Activated CD4-positive, alpha-beta T cell treated with anti-CD3 and anti-CD28 coated beads for 36 hours (primary cell): ENCODE measurements around the gene PCDHGA1. TPM values are rescaled to one million over a fixed set of nuclear protein-coding genes. Genes with fewer than 3 reads are reported as not detected.
"Not testable (repeated sequence)": the region's sequence is repeated elsewhere in the genome, so short reads cannot be mapped to it uniquely, and the experiment has no call there.

Experiments used
- ATAC-seq: fragments of 200-7000 bp; cut with Tn5 transposase; one replicate; pipeline ENCODE4 v1.10.0; 2021; ENCODE audit warnings: mild to moderate bottlenecking, moderate library complexity
- CTCF ChIA-PET: fragments of 350-600 bp; sonication (Branson Sonifier 250); formaldehyde crosslinking; loops from one replicate; lab custom pipeline; 2021; ENCODE audit warnings: antibody characterized with exemption; lab: Charles Lee
- POLR2A ChIA-PET: fragments of 350-600 bp; sonication (Branson Sonifier 250); formaldehyde crosslinking; loops from one replicate; lab custom pipeline; 2021; ENCODE audit warnings: antibody characterized with exemption, inconsistent platforms; lab: Charles Lee
- DNase-seq: peaks from one replicate; pipeline ENCODE4 v3.0.0-alpha.2; 2020
- H3K27ac Mint-ChIP-seq: one replicate; pipeline ENCODE4 v1.8.0; 2021; ENCODE audit warnings: mixed read lengths
- H3K27me3 Mint-ChIP-seq: one replicate; pipeline ENCODE4 v1.8.0; 2021; ENCODE audit warnings: mixed read lengths
- H3K36me3 Mint-ChIP-seq: one replicate; pipeline ENCODE4 v1.8.0; 2021; ENCODE audit warnings: low read depth, mixed read lengths
- H3K4me1 Mint-ChIP-seq: one replicate; pipeline ENCODE4 v1.8.0; 2021; ENCODE audit warnings: mixed read lengths
- H3K4me3 Mint-ChIP-seq: one replicate; pipeline ENCODE4 v1.8.0; 2021; ENCODE audit warnings: mild to moderate bottlenecking, moderate library complexity, mixed read lengths
- H3K9me3 Mint-ChIP-seq: one replicate; pipeline ENCODE4 v1.8.0; 2021; ENCODE audit warnings: low read depth, mixed read lengths
- intact Hi-C, 2 experiments: fragments of 100-400 bp; cut with DNase I in 1 of 2; cut with micrococcal nuclease in 1 of 2; formaldehyde crosslinking; loops; one replicate each; pipeline versions ENCODE4 v1.14.2 to v1.15.1; 2022 to 2024; cut with DNase I, micrococcal nuclease
- total RNA-seq, 2 experiments: library from RNA; stranded (reverse); gene quantifications; one replicate each; pipeline ENCODE4 v1.2.3, GENCODE V29; 2021

The PCDHGA1 gene
- total RNA-seq, 2 experiments from 2014 or later, result 0.05 TPM; not detected in 1

DNA sequence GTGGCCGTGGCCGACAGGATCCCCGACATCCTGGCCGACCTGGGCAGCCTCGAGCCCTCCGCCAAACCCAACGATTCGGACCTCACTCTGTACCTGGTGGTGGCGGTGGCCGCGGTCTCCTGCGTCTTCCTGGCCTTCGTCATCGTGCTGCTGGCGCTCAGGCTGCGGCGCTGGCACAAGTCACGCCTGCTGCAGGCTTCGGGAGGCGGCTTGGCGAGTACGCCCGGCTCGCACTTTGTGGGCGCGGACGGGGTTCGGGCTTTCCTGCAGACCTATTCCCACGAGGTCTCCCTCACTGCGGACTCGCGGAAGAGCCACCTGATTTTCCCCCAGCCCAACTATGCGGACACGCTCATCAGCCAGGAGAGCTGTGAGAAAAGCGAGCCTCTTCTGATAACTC lies 15.7 kb downstream of the PCDHGA1 start:
- CTCF ChIA-PET, result interaction anchor here (0.6 kb wide), 1 partner anchor 221 kb away, joined by 4 read pairs; no protein-coding TSS in a partner anchor
- H3K9me3 Mint-ChIP-seq, result peaks cover 31% of the 10 kb centered on the region
- intact Hi-C loops, result loop anchor here in 1 of 2 experiments (10.0 kb wide), 1 partner anchor 241 kb away; the partner anchor contains the start of gene PCDHB3
- H3K27ac Mint-ChIP-seq, ATAC-seq, POLR2A ChIA-PET, DNase-seq, H3K4me3 Mint-ChIP-seq, H3K4me1 Mint-ChIP-seq: not testable (repeated sequence)
- H3K36me3 Mint-ChIP-seq, result peaks cover 23% of the 10 kb centered on the region
- H3K27me3 Mint-ChIP-seq, result peaks cover 64% of the 10 kb centered on the region

DNA sequence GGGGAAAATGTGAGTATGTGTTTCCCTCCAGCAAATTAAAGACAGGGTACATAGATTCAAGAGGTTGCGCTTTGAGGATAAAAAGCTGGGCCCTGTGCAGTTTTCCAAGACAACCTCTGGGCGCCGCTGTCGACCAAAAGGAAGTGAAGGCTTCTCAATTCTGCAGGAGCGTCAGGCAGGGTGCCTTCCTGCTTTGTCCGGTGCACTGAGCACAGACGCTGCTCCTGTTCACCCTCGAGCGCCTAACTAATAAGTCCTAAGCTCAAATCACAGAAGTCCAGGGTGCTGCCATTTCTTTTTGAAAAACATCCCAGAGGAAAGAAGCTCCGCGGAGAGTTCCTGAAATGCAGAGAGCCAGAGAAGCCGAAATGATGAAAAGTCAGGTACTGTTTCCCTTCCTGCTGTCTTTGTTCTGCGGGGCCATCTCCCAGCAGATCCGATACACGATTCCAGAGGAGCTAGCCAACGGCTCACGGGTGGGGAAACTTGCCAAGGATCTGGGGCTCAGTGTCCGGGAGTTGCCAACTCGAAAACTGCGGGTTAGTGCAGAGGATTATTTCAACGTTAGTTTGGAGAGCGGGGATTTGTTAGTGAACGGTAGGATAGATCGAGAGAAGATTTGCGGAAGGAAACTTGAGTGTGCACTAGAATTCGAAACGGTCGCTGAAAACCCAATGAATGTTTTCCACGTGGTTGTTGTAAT lies 19.8 kb downstream of the PCDHGA1 start, which contains the start of gene PCDHGB1:
Gene PCDHGB1, plus strand, starts transcription at position 183 of the 703 bp plus-strand sequence. Its CDS starts 162 bp downstream, at position 345.
- peaks cover 17% of the 10 kb centered on the region for H3K36me3 Mint-ChIP-seq
- no peak within 1 kb of the TSS for H3K27ac Mint-ChIP-seq
- intact Hi-C loops, result loop anchor here (1.0 to 10.0 kb wide), 2 partner anchors 12 to 245 kb away; partner anchors contain the start of gene PCDHB3 (in 1 of the 2)
- peak; percentile 68 for DNase-seq
- ChIA-PET CTCF (interaction anchor here (0.7 to 1.6 kb wide), 6 partner anchors 12 to 208 kb away, joined by 3 to 6 read pairs (median 4); partner anchors contain the start of genes PCDHGA10, PCDHGA12, PCDHGA2 and PCDHGB3), POLR2A (no interaction called here)
- no peaks in the 10 kb centered on the region for H3K4me1 Mint-ChIP-seq
- peak; percentile 71 for ATAC-seq
- peak within 1 kb of the TSS; percentile 31 for H3K4me3 Mint-ChIP-seq
- peaks cover 20% of the 10 kb centered on the region for H3K9me3 Mint-ChIP-seq
- H3K27me3 Mint-ChIP-seq, result peaks cover 63% of the 10 kb centered on the region

DNA sequence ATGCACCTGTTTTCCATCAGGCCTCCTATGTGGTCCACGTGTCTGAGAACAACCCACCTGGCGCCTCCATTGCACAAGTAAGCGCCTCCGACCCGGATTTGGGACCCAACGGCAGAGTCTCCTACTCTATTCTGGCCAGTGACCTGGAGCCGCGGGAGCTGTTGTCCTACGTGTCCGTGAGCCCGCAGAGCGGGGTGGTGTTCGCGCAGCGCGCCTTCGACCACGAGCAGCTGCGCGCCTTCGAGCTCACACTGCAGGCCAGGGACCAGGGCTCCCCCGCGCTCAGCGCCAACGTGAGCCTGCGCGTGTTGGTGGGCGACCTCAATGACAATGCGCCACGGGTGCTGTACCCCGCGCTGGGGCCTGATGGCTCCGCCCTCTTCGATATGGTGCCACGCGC lies 21.3 kb downstream of the PCDHGA1 start:
- Mint-ChIP-seq H3K27ac (no peak overlapping the region), H3K9me3 (peaks cover 14% of the 10 kb centered on the region), H3K4me3 (no peak overlapping the region), H3K4me1 (no peaks in the 10 kb centered on the region), H3K27me3 (peaks cover 65% of the 10 kb centered on the region), H3K36me3 (peaks cover 8% of the 10 kb centered on the region)
- DNase-seq (no peak), ATAC-seq (no peak)
- ChIA-PET POLR2A (no interaction called here), CTCF (interaction anchor here (0.6 kb wide), 1 partner anchor 159 kb away, joined by 3 read pairs; the partner anchor contains the start of gene PCDHB10)
- intact Hi-C loops, result no loop called here

DNA sequence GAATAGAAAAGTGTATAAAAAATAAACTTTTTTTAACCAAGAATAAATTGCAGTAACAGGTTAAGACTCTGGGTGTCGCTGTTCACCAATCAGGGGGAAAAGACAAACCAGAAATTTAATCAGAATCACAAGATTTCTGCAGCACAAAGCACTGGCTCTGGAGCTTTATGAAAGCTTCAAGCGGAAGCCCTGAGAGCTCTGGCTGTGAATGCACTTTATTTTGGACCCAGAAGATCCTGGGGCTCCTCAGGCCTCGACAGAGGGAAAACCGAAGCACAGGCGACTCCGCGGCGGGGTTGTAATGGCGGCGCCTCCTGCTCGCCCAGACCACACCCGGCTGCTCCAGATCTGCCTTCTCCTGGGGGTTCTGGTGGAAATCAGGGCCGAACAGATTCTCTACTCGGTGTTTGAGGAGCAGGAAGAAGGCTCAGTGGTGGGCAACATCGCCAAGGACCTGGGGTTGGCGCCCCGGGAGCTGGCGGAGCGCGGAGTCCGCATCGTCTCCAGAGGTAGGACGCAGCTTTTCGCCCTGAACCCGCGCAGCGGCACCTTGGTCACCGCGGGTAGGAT lies 24.7 kb downstream of the PCDHGA1 start, which contains the start of gene PCDHGA4:
Gene PCDHGA4, plus strand, starts transcription at position 122 of the 570 bp plus-strand sequence. Its CDS starts 87 bp downstream, at position 209.
- Mint-ChIP-seq H3K27me3 (peaks cover 68% of the 10 kb centered on the region), H3K4me1 (peaks cover 2% of the 10 kb centered on the region), H3K9me3 (peaks cover 11% of the 10 kb centered on the region), H3K36me3 (peaks cover 9% of the 10 kb centered on the region), H3K4me3 (peak within 1 kb of the TSS; percentile 37), H3K27ac (no peak within 1 kb of the TSS)
- CTCF ChIA-PET, result interaction anchor here (0.8 to 2.0 kb wide), 11 partner anchors 9 to 203 kb away, joined by 3 to 8 read pairs (median 4); partner anchors contain the start of genes PCDHGA12, PCDHGA5, PCDHGB3 and TAF7
- intact Hi-C loops, result no loop called here
- ATAC-seq, result no peak
- no peak for DNase-seq
- POLR2A ChIA-PET, result no interaction called here

DNA sequence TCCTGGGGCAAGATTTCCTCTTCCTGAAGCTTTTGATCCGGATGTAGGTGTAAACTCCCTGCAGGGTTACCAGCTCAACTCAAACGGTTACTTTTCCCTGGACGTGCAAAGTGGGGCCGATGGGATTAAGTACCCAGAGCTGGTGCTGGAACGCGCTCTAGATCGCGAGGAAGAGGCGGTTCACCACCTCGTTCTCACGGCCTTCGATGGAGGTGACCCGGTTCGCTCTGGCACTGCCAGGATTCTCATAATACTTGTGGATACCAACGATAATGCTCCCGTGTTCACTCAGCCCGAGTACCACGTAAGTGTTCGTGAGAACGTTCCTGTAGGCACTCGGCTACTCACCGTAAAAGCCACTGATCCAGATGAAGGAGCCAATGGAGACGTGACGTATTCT lies 25.3 kb downstream of the PCDHGA1 start:
- H3K27ac Mint-ChIP-seq, result no peak overlapping the region
- peaks cover 70% of the 10 kb centered on the region for H3K27me3 Mint-ChIP-seq

DNA sequence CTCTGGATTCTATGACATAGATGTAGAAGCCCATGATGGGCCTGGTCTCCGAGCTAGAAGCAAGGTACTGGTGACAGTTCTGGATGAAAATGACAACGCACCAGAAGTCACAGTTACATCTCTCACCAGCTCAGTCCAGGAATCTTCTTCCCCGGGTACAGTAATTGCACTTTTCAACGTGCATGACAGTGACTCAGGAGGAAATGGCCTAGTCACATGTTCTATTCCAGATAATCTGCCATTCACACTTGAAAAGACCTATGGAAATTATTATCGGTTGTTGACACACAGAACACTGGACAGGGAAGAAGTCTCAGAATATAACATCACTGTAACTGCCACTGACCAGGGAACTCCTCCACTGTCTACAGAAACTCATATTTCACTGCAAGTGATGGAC lies 25.8 kb downstream of the PCDHGA1 start:
- Mint-ChIP-seq H3K4me1 (peaks cover 2% of the 10 kb centered on the region), H3K27ac (no peak overlapping the region), H3K9me3 (peaks cover 19% of the 10 kb centered on the region), H3K27me3 (peaks cover 70% of the 10 kb centered on the region), H3K4me3 (no peak overlapping the region), H3K36me3 (peaks cover 17% of the 10 kb centered on the region)
- ChIA-PET POLR2A (no interaction called here), CTCF (interaction anchor here (0.6 to 2.0 kb wide), 9 partner anchors 22 to 208 kb away, joined by 3 to 8 read pairs (median 5); partner anchors contain the start of genes PCDHGA12 and TAF7)
- no peak for ATAC-seq
- DNase-seq, result no peak
- intact Hi-C loops, result no loop called here

More for the DNA sequence above, 25.3 kb downstream of the PCDHGA1 start:
- ATAC-seq, result no peak
- H3K4me1 Mint-ChIP-seq, result peaks cover 2% of the 10 kb centered on the region
- POLR2A ChIA-PET, result no interaction called here
- H3K9me3 Mint-ChIP-seq, result peaks cover 17% of the 10 kb centered on the region
- CTCF ChIA-PET, result interaction anchor here (0.8 to 2.0 kb wide), 10 partner anchors 8 to 209 kb away, joined by 3 to 8 read pairs (median 4); partner anchors contain the start of genes PCDHGA12, PCDHGA5 and TAF7
- no peak for DNase-seq
- intact Hi-C loops, result no loop called here
- H3K36me3 Mint-ChIP-seq, result peaks cover 12% of the 10 kb centered on the region
- peak overlapping the region; percentile 37 for H3K4me3 Mint-ChIP-seq

DNA sequence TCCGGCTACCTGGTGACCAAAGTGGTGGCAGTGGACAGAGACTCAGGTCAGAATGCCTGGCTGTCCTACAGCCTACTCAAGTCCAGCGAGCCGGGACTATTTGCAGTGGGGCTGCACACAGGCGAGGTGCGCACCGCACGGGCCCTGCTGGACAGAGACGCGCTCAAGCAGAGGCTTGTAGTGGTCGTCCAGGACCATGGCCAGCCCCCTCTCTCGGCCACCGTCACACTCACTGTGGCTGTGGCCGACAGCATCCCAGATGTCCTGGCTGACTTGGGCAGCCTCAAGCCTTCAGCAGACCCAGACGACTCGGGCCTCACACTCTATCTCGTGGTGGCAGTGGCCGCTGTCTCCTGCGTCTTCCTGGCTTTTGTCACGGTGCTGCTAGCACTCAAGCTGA lies 26.6 kb downstream of the PCDHGA1 start:
- ChIA-PET CTCF (interaction anchor here (0.6 to 1.5 kb wide), 2 partner anchors 63 to 207 kb away, joined by 3 to 5 read pairs; no protein-coding TSS in a partner anchor), POLR2A (no interaction called here)
- H3K36me3 Mint-ChIP-seq, result peaks cover 19% of the 10 kb centered on the region
- DNase-seq (no peak), ATAC-seq (no peak)
- H3K4me3 Mint-ChIP-seq, result no peak overlapping the region
- peaks cover 70% of the 10 kb centered on the region for H3K27me3 Mint-ChIP-seq
- intact Hi-C loops, result no loop called here
- H3K27ac Mint-ChIP-seq, result no peak overlapping the region
- peaks cover 2% of the 10 kb centered on the region for H3K4me1 Mint-ChIP-seq
- H3K9me3 Mint-ChIP-seq, result peaks cover 22% of the 10 kb centered on the region

DNA sequence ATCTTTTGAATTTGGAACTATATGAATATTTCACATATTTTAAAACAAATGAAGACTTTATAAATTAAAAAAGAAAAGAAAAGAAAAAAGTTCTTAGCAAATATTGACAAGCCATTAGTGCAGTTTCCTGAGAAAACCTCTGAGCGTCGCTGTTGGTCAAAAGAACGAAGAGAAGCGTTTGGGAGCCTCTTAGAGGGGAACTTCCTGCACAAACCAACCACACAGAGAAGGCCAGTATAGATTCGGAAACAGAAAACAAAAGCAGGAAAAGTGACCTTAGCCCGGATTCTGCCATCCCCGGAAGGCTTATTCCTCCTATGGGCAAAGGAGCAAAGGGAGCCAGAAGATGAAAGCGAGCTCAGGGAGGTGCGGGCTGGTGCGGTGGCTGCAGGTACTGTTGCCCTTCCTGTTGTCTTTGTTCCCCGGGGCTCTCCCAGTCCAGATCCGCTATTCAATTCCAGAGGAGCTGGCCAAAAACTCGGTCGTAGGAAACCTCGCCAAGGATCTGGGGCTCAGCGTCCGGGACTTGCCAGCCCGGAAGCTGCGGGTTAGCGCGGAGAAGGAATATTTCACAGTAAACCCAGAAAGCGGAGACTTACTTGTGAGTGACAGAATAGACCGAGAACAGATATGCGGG lies 29.6 kb downstream of the PCDHGA1 start, which contains the start of gene PCDHGB2:
Gene PCDHGB2, plus strand, starts transcription at position 205 of the 637 bp plus-strand sequence. Its CDS starts 142 bp downstream, at position 347.
- intact Hi-C loops, result loop anchor here (5.0 to 10.0 kb wide), 5 partner anchors 115 to 565 kb away; partner anchors contain the start of genes PCDHA12 (in 1 of the 2), PCDHA2 (in 1 of the 2), PCDHA8 (in 1 of the 2) and PCDHA9 (in 1 of the 2)
- peaks cover 2% of the 10 kb centered on the region for H3K4me1 Mint-ChIP-seq
- H3K9me3 Mint-ChIP-seq, result peaks cover 32% of the 10 kb centered on the region
- H3K27me3 Mint-ChIP-seq, result peaks cover 76% of the 10 kb centered on the region
- ATAC-seq (peak; percentile 19), DNase-seq (no peak)
- peak within 1 kb of the TSS; percentile 61 for H3K4me3 Mint-ChIP-seq
- ChIA-PET POLR2A (no interaction called here), CTCF (interaction anchor here (1.0 to 2.4 kb wide), 5 partner anchors 10 to 204 kb away, joined by 3 to 6 read pairs (median 4); partner anchors contain the start of gene PCDHGA12)
- H3K27ac Mint-ChIP-seq, result no peak within 1 kb of the TSS
- peaks cover 26% of the 10 kb centered on the region for H3K36me3 Mint-ChIP-seq

DNA sequence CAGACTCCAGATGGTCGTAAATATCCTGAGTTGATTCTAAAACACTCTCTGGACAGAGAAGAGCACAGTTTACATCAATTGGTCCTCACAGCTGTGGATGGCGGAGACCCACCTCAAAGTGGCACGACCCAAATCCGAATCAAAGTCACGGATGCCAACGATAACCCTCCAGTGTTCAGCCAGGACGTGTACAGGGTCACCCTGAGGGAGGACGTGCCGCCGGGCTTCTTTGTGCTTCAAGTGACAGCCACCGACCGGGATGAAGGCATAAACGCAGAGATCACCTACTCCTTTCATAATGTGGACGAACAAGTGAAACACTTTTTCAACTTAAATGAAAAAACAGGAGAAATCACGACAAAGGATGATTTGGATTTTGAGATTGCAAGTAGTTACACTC lies 30.4 kb downstream of the PCDHGA1 start:
- H3K4me1 Mint-ChIP-seq, result peaks cover 2% of the 10 kb centered on the region
- no peak overlapping the region for H3K4me3 Mint-ChIP-seq
- no peak overlapping the region for H3K27ac Mint-ChIP-seq
- peaks cover 38% of the 10 kb centered on the region for H3K9me3 Mint-ChIP-seq
- DNase-seq (no peak), ATAC-seq (no peak)
- ChIA-PET POLR2A (no interaction called here), CTCF (interaction anchor here (1.1 kb wide), 1 partner anchor 25 kb away, joined by 3 read pairs; no protein-coding TSS in a partner anchor)
- intact Hi-C loops, result loop anchor here (5.0 to 10.0 kb wide), 5 partner anchors 116 to 566 kb away; partner anchors contain the start of genes PCDHA12 (in 1 of the 2), PCDHA2 (in 1 of the 2), PCDHA8 (in 1 of the 2) and PCDHA9 (in 1 of the 2)
- H3K36me3 Mint-ChIP-seq, result peaks cover 34% of the 10 kb centered on the region
- peaks cover 80% of the 10 kb centered on the region for H3K27me3 Mint-ChIP-seq

DNA sequence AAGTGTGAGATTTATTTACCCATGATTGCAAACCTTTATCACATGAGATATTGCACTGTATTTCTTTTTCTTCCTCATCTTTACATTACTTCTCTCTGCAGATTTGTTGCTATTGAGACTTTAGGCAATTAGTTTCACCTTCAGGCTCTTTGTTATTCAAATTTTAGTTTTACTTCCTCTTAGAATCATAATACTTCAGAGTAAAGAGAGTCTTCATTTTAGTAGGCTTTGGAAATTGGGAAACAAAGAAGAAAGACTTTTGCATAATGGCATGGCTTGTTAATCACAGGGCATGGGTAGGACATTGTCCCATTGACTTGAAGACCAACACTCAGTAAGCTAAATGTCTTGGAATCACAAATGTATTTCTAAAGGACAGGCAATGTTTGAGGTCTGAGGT lies 32.4 kb downstream of the PCDHGA1 start:
- POLR2A ChIA-PET, result no interaction called here
- Mint-ChIP-seq H3K4me1 (peaks cover 2% of the 10 kb centered on the region), H3K36me3 (peaks cover 38% of the 10 kb centered on the region), H3K9me3 (peaks cover 40% of the 10 kb centered on the region), H3K27ac (no peak overlapping the region), H3K4me3 (no peak overlapping the region), H3K27me3 (peaks cover 73% of the 10 kb centered on the region)
- intact Hi-C loops, result loop anchor here (1.0 to 10.0 kb wide), 6 partner anchors 12 to 568 kb away; partner anchors contain the start of genes PCDHA12 (in 1 of the 2), PCDHA2 (in 1 of the 2), PCDHA8 (in 1 of the 2) and PCDHA9 (in 1 of the 2)
- CTCF ChIA-PET, result interaction anchor here (0.5 to 1.0 kb wide), 3 partner anchors 150 to 1429 kb away, joined by 3 read pairs; no protein-coding TSS in a partner anchor
- DNase-seq (no peak), ATAC-seq (no peak)
